HG03432 (cell line): Measurements from ENCODE around the gene UTS2R.

ENCODE experiments used
- ATAC-seq: cut with Tn5 transposase; IDR thresholded peaks from one replicate; pipeline ENCODE4 v1.9.1; 2021; ENCODE audit warnings: mild to moderate bottlenecking, moderate library complexity; ENCODE audit not compliant: unreplicated experiment

Gene UTS2R

GRCh38 chr17:82388223-82388921 is 16.8 kb downstream of the UTS2R start:
- no peak for ATAC-seq

DNA sequence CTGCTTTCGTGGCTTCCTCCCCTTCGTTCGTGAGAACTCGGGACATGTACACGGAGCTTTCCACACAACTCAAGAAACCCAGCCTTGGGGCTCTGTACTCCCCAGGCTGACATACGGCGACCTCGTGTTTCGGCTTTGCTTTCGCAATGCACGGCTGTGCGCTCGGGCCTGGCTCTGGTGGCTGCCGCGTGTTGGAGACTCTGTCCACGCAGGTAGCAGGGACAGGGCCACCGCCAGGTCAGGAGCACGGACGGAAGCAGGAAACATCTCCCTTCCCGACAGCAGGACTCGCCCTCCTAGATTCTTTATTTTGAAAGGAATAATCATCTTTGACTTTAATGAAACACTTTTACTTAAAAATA is 17.3 kb downstream of the UTS2R start:
- ATAC-seq: no peak

GRCh38 chr17:82389379-82389778 is 17.8 kb downstream of the UTS2R start:
- no peak for ATAC-seq

DNA sequence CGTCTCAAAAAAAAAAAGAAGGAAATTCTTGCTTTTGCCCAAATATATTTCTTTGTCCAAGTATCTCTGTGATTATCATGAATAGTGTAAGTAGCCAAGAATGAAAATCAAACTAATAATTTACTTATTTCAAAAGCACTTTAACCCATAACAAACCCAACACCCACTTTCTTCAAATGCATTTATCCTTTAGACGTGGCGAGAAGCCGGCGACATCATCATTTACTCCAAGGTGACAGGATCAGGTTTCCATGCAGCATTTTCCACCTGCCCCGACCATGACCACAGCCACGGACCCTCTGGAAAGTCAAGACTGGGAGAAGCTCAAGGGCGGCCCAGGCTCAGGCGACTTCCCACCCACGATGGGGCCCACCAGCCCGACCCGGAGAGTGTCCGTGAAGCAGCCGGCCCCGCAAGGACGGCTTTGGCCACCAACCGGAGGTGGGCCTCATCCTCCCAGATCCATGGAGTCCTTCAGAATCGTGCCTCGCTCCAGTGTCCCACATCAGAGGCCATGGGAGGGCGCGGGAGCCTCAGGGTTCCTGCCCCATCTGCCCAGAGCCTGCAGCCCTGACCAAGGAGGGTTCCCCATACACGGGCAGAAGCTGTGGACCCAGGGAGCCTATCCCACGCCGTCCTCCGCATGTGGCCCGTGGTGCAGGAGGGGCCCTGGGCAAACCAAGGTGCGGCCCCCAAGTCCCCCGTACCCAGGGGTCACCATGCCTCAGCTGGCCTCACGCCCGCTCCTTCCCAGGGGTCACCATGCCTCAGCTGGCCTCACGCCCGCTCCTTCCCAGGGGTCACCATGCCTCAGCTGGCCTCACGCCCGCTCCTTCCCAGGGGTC is 18.7 kb downstream of the UTS2R start:
- ATAC-seq: no peak

GRCh38 chr17:82390860-82391435 is 19.4 kb downstream of the UTS2R start:
- ATAC-seq: no peak

DNA sequence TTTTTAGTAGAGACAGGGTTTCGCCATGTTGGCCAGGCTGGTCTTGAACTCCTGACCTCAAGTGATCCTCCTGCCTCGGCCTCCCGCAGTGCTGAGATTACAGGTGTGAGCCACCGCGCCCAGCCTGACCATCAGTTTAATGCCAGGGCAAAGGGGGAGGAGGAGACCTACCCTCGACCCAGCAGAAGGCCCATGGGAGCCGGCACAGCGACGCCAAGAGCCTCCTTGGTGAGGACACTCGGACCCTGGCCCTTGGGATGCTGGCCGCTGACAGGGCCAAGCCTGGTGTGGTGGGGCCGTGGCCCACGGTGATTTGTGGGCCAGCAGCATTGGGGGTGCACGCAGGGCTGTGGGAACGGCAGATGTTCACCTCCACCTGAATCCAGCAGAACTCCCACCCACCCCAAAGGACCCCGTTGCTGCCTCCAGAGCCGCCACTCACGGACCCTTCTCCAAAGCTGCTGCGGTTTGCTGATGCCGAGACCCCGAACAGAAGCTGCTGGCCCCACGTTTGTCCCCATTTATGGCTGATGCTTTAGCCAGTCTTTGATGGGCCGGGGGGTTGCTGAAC is 20.0 kb downstream of the UTS2R start:
- ATAC-seq: no peak

DNA sequence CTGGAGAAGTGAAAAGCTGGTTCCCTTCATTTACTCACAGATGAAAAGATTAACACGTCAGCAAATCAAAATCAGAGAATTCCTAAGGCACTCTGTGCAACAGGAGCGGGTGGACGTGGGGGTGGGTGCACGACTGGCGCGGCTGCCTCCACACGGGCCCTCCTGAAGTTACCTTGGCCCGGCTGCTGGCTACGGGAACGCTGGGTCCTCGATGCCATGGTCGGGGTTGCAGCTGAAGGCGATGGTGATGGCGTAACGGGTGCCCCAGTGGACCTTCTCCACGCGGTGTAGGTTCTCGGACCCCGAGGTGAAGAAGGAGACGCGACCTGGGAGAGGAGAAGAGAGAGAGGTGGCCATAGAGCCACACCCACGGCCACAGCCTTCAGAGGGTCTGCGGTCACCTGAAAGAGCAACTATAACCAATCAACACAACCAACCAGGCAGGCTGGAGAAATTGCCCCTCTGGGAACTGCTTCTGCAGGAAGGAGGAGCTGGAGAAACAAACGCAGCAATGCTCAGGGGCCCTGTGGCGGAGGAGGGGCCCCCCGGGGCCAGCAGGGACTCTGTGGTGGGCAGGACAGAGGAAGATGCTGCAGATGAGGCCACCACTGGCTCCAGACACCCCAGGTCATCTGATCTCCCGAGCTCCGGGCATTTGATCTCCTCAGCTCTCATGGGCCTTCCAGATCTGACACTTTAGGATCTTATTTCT is 20.8 kb downstream of the UTS2R start:
- no peak for ATAC-seq

DNA sequence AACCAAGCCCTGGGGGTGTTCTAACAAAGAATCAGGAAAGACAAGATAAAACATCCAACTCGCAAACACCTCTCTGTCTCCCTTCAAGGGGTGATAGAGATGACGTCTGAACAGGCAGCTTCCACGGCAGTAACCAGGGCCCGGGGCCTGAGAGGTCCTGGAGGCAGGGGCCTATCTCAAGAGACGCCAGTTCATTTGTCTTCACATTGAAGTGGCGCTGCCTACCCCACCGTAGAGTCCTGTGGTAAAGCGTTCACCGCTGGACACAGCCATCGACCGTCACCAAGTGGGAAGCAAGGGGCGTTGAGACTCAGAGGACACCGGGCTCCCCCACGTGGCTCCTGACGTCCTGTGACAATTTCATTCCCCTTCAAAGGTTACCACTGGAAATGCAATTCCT is 21.4 kb downstream of the UTS2R start:
- ATAC-seq: no peak

- no peak for ATAC-seq
Observed at GRCh38 chr17:82394278-82394677, 22.7 kb downstream of the UTS2R start.

- no peak for ATAC-seq
Observed at GRCh38 chr17:82396601-82397435, 25.3 kb downstream of the UTS2R start.

DNA sequence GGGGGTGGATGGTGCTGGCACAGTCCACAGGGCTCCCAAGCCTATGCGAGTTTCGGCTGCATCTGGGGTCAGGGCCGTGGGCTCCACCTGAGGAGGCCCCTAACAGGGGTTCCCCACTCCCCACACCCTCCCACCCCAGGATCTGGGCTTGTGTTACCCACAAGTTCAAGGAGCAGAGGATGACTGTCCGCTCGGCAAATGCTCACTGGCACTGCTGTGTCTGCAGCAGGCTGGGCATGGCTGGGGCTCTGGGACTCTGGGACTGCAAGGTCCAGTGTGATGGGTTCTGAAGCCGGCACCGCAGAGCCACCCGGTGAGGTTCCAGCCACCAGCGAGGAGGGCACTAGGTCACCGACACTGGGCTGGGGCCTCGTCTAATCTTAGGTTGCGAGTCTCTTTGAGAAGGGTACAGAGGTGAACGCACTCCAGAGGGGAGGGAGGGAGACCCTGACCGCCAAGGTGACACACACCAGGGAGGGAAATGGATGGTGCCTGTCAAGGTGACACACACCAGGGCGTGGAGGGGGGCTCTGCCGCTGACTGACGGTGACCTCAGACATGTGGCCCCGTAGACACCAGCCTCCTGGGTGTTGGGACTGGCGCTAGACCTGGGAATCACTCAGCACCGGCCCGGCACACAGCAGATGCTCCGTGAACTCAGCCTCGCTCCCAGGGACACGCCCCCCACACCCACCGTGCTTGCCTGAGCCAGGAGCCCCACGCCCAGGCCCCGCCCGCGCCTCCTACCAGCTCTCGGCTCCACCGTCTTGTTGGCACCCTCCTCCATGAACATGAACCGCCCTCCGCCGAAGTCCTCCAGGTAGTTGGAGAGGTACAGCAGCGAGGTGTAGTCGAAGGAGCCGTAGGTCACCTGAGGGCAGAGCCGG is 26.1 kb downstream of the UTS2R start:
- ATAC-seq: no peak

- ATAC-seq: no peak
Observed at GRCh38 chr17:82399041-82399441, 27.5 kb downstream of the UTS2R start.

- ATAC-seq: no peak
Observed at GRCh38 chr17:82399601-82400101, 28.1 kb downstream of the UTS2R start.

- ATAC-seq: no peak
Observed at GRCh38 chr17:82400206-82400605, 28.6 kb downstream of the UTS2R start.

DNA sequence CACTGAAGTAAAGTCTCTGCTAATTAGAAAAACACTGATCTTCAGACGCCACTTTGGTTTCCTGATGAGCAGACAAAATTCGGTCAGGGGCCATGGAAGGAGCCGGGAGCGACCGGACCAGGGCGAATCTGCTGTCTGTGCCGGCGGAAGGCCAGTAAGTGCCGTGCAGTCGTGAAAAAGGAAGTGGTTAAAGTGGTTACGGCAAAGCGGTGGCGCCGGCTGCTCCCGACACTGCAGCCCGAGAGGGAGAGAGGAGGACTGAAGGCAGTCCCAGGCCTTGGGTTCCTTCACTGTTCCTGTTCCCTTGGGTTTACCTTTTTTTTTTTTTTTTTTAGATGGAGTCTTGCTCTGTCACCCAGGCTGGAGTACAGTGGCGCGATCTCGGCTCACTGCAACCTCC is 29.3 kb downstream of the UTS2R start:
- no peak for ATAC-seq

DNA sequence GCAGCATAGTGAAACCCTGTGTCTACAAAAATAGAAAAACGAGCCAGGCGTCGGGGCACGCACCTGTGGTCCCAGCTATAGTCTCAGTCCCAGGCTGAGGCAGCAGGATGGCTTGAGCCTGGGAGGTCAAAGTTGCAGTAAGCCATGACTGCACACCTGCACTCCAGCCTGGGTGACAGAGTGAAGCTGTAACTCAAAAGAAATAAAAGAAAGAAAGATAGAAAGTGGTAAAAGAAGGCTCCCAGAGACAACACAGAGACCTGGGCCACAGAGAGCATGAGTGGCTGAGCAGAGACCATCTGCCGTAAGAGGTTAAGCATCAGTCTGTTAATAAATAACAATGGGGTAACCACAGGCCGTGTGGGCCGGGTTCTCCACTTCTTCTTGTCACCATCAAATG is 31.3 kb downstream of the UTS2R start:
- peak; percentile 66 for ATAC-seq

- no peak for ATAC-seq
Observed at GRCh38 chr17:82403662-82404660, 32.4 kb downstream of the UTS2R start.

DNA sequence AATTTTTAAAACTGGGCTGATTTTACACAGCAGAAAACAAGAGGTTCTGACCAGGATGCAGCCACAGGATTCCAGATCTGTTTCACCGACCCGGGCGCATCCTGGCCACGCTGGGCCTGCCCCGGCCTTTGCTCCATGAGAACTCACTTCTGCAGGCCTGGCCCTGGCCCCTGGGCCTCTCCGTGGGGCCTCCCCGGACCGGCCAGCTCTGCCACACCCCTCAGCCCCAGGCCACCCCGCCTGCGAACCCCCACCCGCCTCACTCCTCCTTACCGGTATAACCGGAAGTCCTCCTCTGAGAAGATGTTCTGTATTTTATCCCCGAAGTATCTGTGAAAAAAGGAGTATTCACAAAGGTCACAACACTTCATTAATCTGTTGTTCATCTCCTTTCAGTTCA is 33.5 kb downstream of the UTS2R start:
- no peak for ATAC-seq
